HepG2 (cell line): Measurements from ENCODE around the gene LIN28A. TPM values are rescaled to one million over a fixed set of nuclear protein-coding genes. Genes with fewer than 3 reads are reported as not detected.

ENCODE experiments used
- ATAC-seq: fragments of 200-7000 bp; cut with Tn5 transposase; 3 replicates; pipeline ENCODE4 v1.9.1; 2020; ENCODE audit warnings: mild to moderate bottlenecking, moderate library complexity
- BruUV-seq: library from RNA; stranded (reverse); fragments of 400-500 nt; replicated peaks from 2 replicates; lab custom pipeline; 2021; lab: Mats Ljungman, UMichigan
- CTCF ChIA-PET: fragments of 300-600 bp; formaldehyde crosslinking; extraction: SDS; loops from one replicate; lab custom pipeline; 2021; ENCODE audit warnings: low total read pairs, inconsistent platforms, low intra/inter-chr PET ratio; lab: Yijun Ruan, JAX
- POLR2A ChIA-PET: fragments of 350-600 bp; sonication (Branson Sonifier 250); formaldehyde crosslinking; loops from one replicate; lab custom pipeline; 2020; ENCODE audit warnings: antibody characterized with exemption, inconsistent platforms; lab: Yijun Ruan, JAX
- DNase-seq: peaks from one replicate; pipeline ENCODE4 v3.0.0-alpha.2; 2015; ENCODE audit warnings: low spot score
- FAIRE-seq: peaks from 3 replicates; lab custom pipeline; 2011; peaks lifted over from hg19 to GRCh38; lab: Jason Lieb, UNC
- H2AFZ ChIP-seq: one replicate; pipeline ENCODE4 v1.6.1; 2011; ENCODE audit warnings: low read length, inconsistent platforms
- H3K27ac ChIP-seq: fragments of 300-600 bp; 3 replicates; pipeline ENCODE4 v1.8.0; 2011; ENCODE audit warnings: mixed run types, mild to moderate bottlenecking, mixed read lengths, low read length, inconsistent platforms; ENCODE audit not compliant: insufficient read depth; ENCODE audit errors: extremely low read length
- H3K27me3 ChIP-seq, 2 experiments: fragments of 200-600 bp in 1 of 2; 2 replicates in 1 of 2; 3 replicates in 1 of 2; pipeline versions ENCODE4 v1.6.0 to v1.8.0; 2011; ENCODE audit warnings: low read length in 2 of 2, mild to moderate bottlenecking in 2 of 2, moderate library complexity in 2 of 2, inconsistent platforms in 1 of 2; ENCODE audit not compliant: insufficient read depth in 2 of 2, control insufficient read depth in 1 of 2
- H3K36me3 ChIP-seq, 2 experiments: fragments of 200-600 bp in 1 of 2; replicated peaks in 1 of 2; 2 replicates in 1 of 2; 3 replicates in 1 of 2; pipeline versions ENCODE4 v1.5.1 to v1.8.0; 2011; ENCODE audit warnings: low read length in 2 of 2, inconsistent platforms in 1 of 2; ENCODE audit not compliant: insufficient read depth in 2 of 2, control insufficient read depth in 1 of 2
- H3K4me1 ChIP-seq: 2 replicates; pipeline ENCODE4 v1.5.1; 2012; ENCODE audit warnings: low read length, inconsistent platforms; ENCODE audit not compliant: insufficient read depth
- H3K4me2 ChIP-seq: 2 replicates; pipeline ENCODE4 v1.6.0; 2011; ENCODE audit warnings: low read depth, low read length, inconsistent platforms
- H3K4me3 ChIP-seq, 3 experiments: fragments of 200-600 bp in 1 of 3; sonication (generic), shearing (Covaris generic) in 1 of 3; replicated peaks in 1 of 3; 2 replicates each; pipeline ENCODE4 v1.5.1; 2011 to 2016; ENCODE audit warnings: low read length in 3 of 3, inconsistent platforms in 2 of 3, low read depth in 2 of 3, mild to moderate bottlenecking in 2 of 3, control low read depth in 1 of 3, mixed read lengths in 1 of 3; ENCODE audit not compliant: insufficient read depth in 1 of 3
- H3K79me2 ChIP-seq: one replicate; pipeline ENCODE4 v1.6.1; 2011; ENCODE audit warnings: low read length, inconsistent platforms; ENCODE audit not compliant: insufficient read depth
- H3K9ac ChIP-seq: 2 replicates; pipeline ENCODE4 v1.6.0; 2011; ENCODE audit warnings: mild to moderate bottlenecking, low read depth, low read length, inconsistent platforms; ENCODE audit not compliant: insufficient read depth
- H3K9me3 ChIP-seq: 2 replicates; pipeline ENCODE4 v1.5.1; 2012; ENCODE audit warnings: mild to moderate bottlenecking, low read length
- H4K20me1 ChIP-seq: 2 replicates; pipeline ENCODE4 v1.6.0; 2011; ENCODE audit warnings: inconsistent platforms, mild to moderate bottlenecking, low read length, moderate library complexity; ENCODE audit not compliant: insufficient read depth
- ZEB1 ChIP-seq: IDR thresholded peaks from 2 replicates; pipeline ENCODE4 v1.6.1; 2012; ENCODE audit warnings: mild to moderate bottlenecking, low read depth, inconsistent platforms; ENCODE audit not compliant: insufficient replicate concordance
- ZNF629 ChIP-seq: sonication (generic); formaldehyde crosslinking; conservative IDR thresholded peaks from 2 replicates; pipeline ENCODE4 v1.5.0; 2020; ENCODE audit warnings: missing genetic modification reagents
- ZNF879 ChIP-seq: sonication (generic); formaldehyde crosslinking; IDR thresholded peaks from 2 replicates; pipeline ENCODE4 v1.8.1; 2023; ENCODE audit warnings: missing genetic modification reagents
- WGBS: methylation state at CpG from one replicate; pipeline ENCODE4 v1.1.6; 2017; ENCODE audit warnings: low lambda C conversion rate; 5-methylcytosine and 5-hydroxymethylcytosine counted together
- in situ Hi-C: cut with HindIII; loops from 2 replicates; pipeline ENCODE4 v1.10.0; 2017; ENCODE audit warnings: low pct_unique_long_range_greater_than_20kb; ENCODE audit not compliant: extremely low pct_ligation_motif_present
- intact Hi-C: fragments of 100-400 bp; cut with micrococcal nuclease; formaldehyde crosslinking; loops from one replicate; pipeline ENCODE4 v1.10.0; 2022; ENCODE audit not compliant: unreplicated experiment
- polyA plus RNA-seq, 8 experiments: library from polyadenylated mRNA; depleted of rRNA in 3 of 8; stranded (reverse) in 7 of 8; unstranded in 1 of 8; fragments of >200 nt; fragmentation: Illumina TruSeq in 4 of 8; extraction: Trizol in 4 of 8; gene quantifications; 2 replicates each; pipeline versions ENCODE4 v1.2.1 to v1.2.3, GENCODE V29; 2011 to 2016; ENCODE audit warnings: low read depth in 4 of 8, missing spikeins in 1 of 8, mixed read lengths in 1 of 8; ENCODE audit not compliant: insufficient read depth in 1 of 8
- total RNA-seq, 5 experiments: library from RNA; depleted of rRNA; stranded (reverse); fragments of >200 nt; fragmentation: Illumina TruSeq; extraction: Trizol; gene quantifications; 2 replicates each; pipeline ENCODE4 v1.2.3, GENCODE V29; 2016; ENCODE audit warnings: low read depth in 1 of 5
- TF ChIP-seq, protein P1 (sequence below), 2 experiments: sonication (generic) in 1 of 2; formaldehyde crosslinking in 1 of 2; IDR thresholded peaks; 2 replicates each; pipeline versions ENCODE4 v1.4.0 to v1.6.1; 2018 to 2020; ENCODE audit warnings: missing genetic modification reagents in 2 of 2, borderline replicate concordance in 1 of 2, low read depth in 1 of 2, mild to moderate bottlenecking in 1 of 2, missing biosample characterization in 1 of 2
- TF ChIP-seq, protein P2 (sequence below): sonication (generic); formaldehyde crosslinking; IDR thresholded peaks from 2 replicates; pipeline ENCODE4 v1.8.1; 2023; ENCODE audit warnings: mild to moderate bottlenecking, missing genetic modification reagents

LIN28A gene
- total and polyA plus RNA-seq, 2 of the 13 experiments (the other 11 are each of a cell fraction or from before 2014, with no cell fraction given) = not detected

DNA sequence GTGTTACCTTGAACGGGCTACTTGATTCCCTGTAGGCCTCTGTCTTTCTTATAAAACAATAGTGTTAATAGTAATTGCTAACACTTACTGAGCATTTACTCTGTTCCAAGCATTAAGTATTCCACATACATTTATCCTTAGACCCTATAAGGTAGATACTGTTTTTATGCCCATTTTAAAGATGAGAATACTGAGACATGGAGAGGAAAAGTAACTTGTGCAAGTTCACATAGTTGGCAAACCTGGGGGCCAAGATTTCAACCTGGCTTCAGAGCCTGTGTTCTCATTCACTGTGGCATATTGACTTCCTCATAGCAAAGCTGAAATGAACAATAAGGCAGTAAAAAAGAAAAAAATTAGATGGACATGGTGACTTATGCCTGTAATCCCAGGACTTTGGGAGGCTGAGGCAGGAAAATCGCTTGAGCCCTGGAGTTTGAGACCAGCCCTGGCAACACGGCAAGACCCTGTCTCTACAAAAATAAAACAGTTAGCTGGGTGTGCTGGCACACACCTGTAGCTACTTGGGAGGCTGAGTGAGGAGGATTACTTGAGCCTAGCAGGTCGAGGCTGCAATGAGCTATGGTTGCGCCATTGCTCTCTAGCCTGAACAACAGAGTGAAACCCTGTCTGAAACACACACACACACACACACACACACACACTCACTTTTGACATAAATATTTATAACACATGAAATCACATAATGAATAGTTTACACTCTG is 42.0 kb downstream of the LIN28A start:
- no TSS peak for BruUV-seq
- intact Hi-C loops (no loop called here), in situ Hi-C loops (no loop called here)
- no peak overlapping the region for H3K4me2 ChIP-seq
- CTCF ChIA-PET = no interaction called here
- DNase-seq = no peak
- H3K36me3 ChIP-seq = peaks cover 12 to 32% of the 10 kb centered on the region in 2 experiments; a peak in 4 of 5 replicates
- WGBS = 91% methylated on average over 5 of the region's 5 CpGs
- no peaks in the 10 kb centered on the region for H3K79me2 ChIP-seq
- no peak for FAIRE-seq
- H2AFZ ChIP-seq = no peak overlapping the region
- POLR2A ChIA-PET = no interaction called here
- no peak overlapping the region for H3K4me3 ChIP-seq
- H3K27me3 ChIP-seq = no peaks in the 10 kb centered on the region
- ATAC-seq = no peak
- H4K20me1 ChIP-seq = no peaks in the 10 kb centered on the region
- no peaks in the 10 kb centered on the region for H3K9me3 ChIP-seq
- no peaks in the 10 kb centered on the region for H3K4me1 ChIP-seq
- no peak overlapping the region for H3K9ac ChIP-seq
- no peak overlapping the region for H3K27ac ChIP-seq
- TF ChIP-seq ZEB1 (no peak), ZNF629 (peak; percentile 69), ZNF879 (CRISPR knock-in tag) (no peak)
- TF ChIP-seq, protein P1, sequence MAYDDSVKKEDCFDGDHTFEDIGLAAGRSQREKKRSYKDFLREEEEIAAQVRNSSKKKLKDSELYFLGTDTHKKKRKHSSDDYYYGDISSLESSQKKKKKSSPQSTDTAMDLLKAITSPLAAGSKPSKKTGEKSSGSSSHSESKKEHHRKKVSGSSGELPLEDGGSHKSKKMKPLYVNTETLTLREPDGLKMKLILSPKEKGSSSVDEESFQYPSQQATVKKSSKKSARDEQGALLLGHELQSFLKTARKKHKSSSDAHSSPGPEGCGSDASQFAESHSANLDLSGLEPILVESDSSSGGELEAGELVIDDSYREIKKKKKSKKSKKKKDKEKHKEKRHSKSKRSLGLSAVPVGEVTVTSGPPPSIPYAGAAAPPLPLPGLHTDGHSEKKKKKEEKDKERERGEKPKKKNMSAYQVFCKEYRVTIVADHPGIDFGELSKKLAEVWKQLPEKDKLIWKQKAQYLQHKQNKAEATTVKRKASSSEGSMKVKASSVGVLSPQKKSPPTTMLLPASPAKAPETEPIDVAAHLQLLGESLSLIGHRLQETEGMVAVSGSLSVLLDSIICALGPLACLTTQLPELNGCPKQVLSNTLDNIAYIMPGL (CRISPR knock-in tag; IDR thresholded peaks at IDR 0.05; ENCODE audit: borderline replicate concordance in 1 of 2, low read depth in 1 of 2) = no peak
- TF ChIP-seq, protein P2, sequence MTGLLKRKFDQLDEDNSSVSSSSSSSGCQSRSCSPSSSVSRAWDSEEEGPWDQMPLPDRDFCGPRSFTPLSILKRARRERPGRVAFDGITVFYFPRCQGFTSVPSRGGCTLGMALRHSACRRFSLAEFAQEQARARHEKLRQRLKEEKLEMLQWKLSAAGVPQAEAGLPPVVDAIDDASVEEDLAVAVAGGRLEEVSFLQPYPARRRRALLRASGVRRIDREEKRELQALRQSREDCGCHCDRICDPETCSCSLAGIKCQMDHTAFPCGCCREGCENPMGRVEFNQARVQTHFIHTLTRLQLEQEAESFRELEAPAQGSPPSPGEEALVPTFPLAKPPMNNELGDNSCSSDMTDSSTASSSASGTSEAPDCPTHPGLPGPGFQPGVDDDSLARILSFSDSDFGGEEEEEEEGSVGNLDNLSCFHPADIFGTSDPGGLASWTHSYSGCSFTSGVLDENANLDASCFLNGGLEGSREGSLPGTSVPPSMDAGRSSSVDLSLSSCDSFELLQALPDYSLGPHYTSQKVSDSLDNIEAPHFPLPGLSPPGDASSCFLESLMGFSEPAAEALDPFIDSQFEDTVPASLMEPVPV (CRISPR knock-in tag) = no peak
